ENCODE results near the gene PALLD.
"Not testable (repeated sequence)": the region's sequence is repeated elsewhere in the genome, so short reads cannot be mapped to it uniquely, and the experiment has no call there.

Gene PALLD

DNA sequence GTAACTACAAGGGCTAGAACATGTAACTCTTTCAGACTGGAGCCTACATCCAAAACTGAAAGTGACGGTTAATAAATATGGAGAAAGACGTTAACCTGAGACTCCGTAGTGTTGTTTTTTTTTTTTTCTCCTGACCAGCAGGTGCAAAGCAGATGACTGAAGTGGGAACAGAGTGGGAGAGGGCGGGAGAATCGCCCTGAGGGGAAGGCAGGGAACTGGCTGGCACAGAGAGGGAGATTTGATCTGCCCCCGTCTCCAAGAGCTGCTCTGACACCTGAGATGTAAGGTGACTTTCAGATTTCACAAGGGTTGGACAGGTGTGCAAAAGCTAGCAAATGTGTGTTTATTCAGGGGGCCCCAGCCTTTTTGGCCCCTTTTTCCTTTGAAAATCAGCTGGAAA lies 180.2 kb downstream of the PALLD start:
- no peak for DNase-seq (ENCODE audit: low spot score)

DNA sequence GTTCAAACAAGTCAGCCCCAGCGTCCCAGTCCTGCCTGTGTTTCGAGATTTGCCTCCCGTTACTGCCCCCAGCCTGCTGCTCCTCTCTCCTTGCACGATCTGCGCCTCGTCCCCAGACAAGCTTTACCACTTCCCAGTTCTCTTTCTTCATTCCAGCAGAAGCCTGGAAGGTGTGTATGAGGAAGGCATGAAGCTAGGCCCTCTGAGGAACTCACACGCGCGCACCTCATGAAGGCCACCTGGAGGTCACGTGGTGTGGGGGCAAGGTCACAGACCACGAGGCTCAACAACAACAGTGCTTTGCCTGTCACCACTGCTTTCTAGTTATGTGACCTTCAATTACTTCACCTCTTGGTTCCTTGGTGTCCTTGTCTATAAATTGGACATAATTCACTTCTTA lies 181.0 kb downstream of the PALLD start:
- no peak for DNase-seq (ENCODE audit: low spot score)

DNA sequence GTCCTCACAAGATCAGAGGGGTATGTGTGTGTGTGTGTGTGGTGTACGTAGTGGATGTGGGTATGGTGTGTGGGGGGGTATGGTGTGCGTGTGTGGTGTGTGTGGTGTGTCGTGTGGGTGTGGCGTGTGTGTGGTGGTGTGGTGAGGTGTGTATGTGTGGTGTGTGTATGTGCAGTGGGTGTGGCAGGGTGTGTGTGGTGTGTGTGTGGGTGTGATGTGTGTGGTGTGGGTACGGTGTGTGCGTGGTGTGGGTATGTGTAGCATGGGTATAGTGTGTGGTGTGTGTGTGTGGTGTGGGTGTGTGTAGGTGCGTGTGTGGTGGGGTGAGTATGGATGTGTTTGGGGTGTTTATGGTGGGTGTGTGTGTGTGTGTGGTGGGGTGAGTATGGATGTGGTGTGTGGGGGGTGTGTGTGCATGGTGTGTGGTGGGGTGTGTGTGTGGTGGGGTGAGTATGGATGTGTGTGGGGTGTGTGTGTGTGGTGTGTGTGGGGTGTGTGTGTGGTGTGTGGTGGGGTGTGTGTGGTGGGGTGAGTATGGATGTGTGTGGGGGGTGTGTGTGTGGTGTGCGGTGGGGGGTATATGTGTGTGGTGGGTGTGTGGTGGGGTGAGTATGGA lies 182.0 kb downstream of the PALLD start:
- no peak for DNase-seq (ENCODE audit: low spot score)

DNA sequence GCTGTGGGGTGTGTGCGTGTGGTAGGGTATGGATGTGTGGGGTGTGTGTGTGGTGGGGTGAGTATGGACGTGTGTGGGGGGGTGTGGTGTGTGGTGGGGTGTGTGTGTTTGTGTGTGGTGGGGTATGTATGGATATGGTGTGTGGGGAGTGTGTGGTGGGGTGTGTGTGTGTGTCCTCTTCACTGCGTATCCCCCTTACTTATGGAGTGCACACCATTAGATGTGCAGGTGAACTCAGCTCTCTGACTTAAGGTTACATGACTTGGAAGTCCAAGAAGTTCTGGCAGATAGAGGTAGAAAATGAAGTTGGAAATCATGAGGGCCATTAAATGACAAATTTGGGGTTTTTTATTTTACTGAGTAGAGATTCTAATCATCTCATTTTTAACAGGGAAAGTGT lies 182.5 kb downstream of the PALLD start:
- DNase-seq (ENCODE audit: low spot score), result no peak

DNA sequence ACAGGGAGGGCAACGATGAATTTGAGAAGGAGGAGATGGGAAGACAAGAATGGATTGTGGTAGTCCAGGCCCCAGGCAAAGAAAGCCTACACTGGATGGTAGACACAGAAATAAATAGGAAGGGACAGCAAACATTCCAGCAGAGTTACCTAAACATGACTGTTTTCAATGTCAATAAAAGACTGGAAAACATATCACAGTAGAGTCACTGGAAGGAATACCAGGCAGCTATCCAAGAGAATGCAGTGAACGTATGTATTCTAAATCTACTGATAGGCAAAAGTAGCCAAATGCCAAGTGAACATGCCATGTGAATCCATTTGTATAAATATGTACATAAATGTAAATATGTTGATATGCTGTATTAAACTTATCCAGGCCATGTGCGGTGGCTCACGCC lies 183.0 kb downstream of the PALLD start:
- no peak for DNase-seq (ENCODE audit: low spot score)

DNA sequence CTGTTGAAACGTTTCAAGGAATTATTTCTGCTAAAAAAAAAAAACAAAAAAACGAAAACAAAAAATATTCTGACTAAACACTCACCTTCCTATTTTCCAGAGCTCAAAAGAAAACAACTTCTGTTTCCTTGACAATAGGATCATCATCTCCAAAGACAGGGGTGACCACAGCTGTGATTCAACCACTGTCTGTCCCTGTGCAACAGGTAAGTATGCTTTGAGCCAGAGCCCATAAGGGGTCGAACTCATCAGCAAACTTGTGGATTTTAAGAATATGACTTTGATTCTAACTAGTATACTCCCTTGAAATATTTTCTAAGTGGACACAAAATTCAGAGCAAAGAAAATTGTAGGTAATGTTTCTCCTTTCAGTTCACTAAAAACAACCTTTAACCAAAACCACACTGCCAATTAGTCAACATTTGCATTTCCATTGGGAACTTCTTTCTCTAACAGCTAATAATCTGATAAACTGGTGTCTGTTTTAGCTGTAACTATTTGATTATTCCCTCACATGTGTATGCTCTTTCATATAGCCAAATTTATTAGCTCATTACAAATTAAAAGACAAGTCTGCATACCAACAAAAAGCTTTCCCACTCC lies 186.1 kb downstream of the PALLD start:
- DNase-seq (ENCODE audit: low spot score), result no peak

DNA sequence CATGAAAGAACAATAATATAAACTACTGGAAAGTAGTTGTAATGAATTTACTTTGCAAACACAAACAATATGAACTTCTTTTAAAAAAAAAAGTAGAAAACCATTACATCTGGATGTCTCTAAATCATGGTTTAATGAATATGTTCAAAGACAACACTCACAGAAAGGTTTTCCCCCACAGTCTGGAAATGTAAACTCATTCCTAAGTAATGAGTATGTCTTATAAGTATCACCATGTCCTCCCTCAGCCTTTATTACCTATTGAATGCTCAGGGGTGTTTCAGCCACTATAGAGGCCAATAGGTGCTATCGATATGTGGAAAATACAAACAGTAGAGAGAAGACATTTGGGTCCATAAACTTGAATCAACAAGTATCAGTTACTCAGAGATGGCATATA lies 186.7 kb downstream of the PALLD start:
- DNase-seq (ENCODE audit: low spot score), result no peak

DNA sequence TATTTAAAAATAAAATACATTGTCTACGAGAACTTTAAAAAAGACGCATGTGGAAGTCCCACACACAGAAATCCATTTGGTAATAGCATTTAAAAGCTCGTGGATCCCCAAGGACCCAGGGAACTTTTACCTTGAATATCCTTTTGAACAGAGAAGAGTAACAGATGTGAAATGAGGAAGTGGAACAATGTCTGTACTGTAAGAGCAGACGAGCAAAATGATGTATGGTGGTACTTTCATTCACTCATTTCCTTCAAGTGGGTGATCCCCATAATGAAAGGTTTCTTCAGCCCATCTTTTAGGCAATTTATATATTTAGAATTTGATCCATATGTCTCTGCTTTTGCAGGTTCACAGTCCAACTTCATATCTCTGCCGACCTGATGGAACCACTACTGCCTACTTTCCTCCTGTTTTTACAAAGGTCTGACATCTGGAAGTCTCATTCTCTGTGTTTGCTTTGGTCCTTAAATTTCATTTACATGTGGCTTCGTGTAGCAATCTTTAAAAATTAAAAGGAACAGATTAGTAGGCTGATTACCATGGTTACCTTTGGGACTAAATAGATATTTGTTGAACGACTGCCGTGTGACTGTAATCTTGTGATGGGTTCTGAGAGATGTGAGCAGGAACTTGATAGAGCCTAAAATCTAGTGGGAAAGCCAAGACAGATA lies 188.4 kb downstream of the PALLD start:
- DNase-seq (ENCODE audit: low spot score), result no peak

DNA sequence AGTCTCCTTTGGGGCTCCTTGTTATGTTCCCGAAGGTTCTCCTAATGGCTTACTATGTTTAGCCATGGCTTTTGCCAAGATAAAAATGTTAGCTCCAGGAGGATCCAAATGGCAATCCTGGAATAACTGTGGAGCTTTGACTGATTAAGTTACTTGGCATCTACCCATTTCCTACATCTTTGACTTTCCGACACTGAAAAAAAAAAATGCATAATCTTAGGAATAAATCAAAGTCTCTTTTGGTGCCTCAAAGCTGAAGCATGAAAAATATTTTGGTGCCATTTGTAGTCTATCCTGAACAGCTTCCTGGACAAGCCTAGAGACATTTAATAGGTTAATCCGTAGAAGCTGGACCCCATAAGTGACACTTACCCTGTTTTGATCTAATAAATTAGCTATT lies 191.7 kb downstream of the PALLD start:
- DNase-seq (ENCODE audit: low spot score), result no peak

DNA sequence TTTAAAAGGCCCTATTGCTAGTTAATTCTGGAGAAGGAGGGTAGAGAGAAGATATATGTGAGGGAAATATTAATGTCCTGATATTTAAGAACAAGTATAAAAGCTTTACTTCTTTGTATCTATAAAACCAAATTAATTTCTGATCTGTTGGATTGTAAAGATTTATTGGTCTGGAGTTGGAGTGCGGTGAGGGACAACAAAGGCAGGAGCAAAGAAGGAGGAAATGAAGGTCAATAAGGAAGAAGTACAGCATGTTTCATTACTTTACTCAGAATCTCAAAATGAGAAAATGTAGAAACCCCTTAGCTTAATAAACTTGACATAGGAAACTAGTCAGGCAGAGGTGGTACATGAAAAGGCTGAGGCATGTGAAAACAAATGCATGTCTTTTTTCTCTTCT lies 192.9 kb downstream of the PALLD start:
- DNase-seq (ENCODE audit: low spot score), result no peak

DNA sequence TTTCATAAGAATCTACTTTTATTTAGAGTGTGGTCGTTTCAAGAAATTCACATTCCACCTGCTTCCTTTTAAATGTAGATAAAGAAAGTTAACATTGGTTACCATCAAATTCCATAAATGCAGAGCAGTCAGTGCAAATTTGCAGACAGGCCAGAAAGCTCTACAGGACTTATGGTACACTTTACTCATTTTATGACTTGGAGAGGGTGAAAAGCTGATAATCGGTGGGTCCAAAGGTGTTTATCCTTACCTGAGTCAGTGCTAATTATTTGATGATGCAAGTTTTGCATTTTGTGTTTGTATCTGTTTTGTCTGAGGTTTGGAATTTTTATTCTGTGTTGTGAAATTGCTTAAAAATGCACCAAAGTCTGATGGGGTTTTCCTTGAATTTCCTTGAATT lies 193.3 kb downstream of the PALLD start:
- no peak for DNase-seq (ENCODE audit: low spot score)

DNA sequence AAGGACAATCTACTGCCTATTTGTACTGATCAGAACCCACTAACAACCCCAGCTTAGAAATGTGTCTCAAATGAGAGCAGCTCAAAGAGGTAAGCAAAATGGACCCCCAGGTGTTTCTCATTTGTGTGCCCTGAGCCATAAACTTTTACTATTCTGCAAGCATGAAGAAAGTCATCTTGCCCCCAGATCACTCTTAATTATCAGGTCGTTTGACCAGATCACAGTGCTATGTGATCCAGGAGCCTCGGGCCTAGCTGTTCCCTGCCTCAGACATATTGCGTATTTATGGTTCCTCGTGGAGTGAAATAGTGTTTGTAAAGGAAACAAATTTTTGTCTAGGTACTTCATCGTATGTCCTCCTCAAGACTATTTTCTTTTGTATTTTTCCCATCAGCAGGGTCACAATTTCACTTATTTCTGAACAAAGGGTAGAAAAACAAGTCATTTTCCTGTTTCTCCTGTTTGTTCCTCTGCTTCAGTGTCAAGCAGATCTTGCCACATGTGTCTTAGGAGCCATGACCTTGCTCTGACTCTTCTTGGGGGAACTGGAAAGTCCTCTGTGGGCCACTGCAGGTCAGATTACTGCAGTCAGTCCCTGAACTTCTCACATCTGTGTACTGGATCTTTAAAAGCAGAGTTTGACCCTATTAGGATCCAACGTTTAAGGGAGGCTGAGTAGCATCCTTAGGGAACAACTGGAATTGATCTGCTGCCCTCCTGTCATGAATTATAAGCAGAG lies 194.9 kb downstream of the PALLD start:
- DNase-seq (ENCODE audit: low spot score), result no peak

DNA sequence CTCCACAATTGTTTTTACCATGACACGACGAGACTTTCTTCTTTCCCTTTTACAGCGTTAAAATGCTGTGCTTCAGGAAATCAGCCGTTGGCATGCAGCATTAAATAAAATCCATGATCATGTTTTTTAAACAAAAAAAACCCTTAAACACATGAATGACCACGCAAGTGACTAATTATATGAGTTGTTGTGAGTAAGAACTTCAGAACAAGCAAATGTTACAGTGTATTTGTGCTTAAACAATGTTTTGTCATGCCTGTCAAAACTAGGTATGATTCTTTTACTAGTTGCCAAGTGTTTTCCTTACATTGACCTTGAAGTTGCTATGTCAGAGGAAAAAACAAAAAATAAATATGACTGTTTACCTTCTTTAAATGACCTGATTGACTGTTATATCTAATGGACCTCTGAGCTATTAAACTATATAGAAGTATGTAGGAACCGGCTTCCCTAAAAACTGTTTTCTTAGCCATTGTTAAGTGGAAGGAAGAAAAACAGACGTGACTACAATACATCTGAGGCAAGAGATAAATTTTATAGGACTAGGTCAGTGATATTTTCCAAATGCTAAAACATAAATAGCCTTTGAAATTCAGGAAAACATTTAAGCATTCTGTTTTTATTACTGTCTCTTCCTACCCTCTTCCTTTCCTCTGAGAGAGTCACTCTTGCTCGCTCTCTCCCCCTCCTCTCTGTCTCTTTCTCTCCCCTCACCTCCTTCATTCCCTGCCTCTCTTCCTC lies 197.1 kb downstream of the PALLD start:
- DNase-seq (ENCODE audit: low spot score), result no peak

DNA sequence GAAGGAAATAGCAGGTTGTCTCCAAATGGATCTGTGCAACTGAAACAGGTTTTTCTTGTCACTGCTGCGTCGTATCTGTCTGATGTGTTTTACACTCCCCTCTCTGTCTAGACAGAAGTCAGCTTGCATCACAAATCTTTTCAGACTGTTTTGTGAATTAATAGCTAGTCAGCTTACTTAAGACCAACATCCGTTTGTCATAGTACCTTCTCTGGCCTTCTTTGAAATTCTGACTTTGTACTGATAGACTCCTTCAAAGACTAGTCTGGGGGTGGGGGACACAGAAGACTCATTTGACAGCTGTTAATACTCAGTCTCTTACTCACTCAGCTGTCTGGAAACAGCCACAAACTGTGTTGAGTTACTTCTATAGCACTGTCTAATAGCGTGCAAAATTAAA lies 197.8 kb downstream of the PALLD start:
- no peak for DNase-seq (ENCODE audit: low spot score)

DNA sequence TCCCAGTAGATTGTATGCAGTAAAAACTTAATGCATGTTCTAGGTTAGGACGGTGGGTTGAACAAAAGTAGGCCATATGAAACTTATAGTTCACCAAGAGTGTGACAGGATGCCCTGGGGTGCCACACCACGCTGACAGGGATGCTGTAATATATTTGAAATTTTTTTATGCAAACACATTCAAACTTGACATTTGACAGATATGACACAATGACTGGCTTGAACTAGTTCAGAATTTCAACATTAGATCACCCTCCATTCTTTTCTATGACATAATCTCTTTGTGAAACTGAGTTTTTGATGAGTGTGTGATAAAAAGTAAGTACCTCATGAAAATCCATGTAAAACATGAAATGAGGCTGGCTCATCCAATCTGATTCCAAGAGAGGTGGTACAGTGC lies 198.4 kb downstream of the PALLD start:
- DNase-seq (ENCODE audit: low spot score), result no peak

DNA sequence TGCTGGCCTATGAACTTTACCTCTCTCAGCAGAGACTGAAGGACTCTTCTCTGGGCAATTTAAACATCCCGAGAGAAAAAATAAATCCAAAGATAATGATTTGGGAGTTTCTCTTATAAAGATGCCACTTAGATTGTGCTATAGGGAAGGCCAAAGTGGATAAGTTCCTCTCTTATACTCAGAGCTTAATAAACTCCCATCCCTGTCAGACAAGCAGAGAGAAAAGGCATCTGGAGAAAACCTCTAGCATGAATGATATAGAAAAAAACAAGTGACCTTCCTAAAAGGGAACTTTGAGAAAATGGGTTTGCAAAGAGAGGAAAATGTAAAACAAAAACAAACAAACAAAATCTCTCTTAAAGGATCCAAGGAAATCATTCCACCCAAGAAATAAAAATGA lies 199.4 kb downstream of the PALLD start:
- no peak for DNase-seq (ENCODE audit: low spot score)

DNA sequence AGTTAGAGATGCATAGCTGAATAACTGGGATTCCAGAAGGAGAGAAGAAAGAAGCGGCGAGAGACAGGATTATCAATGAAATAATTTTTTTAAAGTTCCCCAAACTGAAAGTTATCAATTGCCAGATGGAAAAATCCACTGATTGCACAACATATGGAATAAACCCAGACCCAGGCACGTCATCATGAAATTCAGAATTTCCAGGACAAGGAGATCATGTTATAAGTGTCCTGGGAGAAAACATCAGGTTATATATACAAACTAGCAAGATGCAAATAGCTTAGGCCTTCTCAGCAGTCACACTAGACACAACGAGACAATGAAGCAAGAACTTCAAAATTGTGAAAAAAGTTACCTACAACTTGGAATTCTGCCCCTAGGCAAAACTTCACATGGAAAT lies 200.0 kb downstream of the PALLD start:
- no peak for DNase-seq (ENCODE audit: low spot score)

DNA sequence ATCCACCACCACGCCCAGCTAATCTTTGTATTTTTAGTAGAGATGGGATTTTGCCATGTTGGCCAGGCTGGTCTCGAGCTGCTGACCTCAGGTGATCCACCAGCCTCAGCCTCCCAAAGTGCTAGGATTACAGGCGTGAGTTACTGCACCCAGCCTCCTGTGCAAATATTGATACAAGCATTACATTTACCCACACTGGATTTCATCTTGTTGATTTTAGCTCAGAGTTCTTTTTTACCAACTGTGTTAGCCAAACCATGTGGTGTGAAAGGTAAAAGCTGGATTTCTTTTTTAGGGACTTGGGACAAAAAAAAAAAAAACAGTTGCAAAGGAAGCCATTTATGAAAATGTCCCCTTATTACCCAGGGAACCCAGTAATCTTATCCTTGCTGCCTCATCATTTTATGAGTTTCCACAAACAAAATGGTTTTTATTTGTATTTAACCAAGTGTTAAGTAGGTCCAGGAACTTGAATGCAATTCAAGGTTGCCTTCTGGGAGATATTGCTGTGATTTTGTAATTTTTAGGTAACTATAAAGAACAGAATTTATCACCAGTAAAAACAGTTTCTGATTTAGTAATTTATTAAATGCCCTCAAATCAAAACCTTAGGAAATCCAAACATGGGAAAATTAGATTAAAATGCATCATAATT lies 202.5 kb downstream of the PALLD start:
- DNase-seq (ENCODE audit: low spot score), result no peak

DNA sequence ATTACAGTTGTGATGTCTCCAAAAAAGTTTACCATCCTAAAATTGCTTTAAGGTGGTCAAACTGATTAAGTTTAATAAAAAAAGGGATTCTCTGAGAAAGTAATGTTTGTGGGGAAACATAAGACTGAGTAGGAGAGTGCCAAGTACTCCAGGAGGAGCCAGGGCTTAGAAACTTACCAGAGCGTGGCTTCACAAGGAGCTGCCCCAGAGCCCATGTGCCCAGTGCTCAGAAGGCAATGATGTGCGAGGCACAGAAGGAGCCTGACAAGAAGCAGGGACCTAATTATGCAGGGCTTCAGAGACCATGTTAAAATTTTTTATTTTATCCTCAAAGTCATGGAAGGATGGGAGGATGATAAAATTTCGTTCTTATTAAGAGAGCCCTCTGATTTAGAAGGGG lies 204.2 kb downstream of the PALLD start:
- no peak for DNase-seq (ENCODE audit: low spot score)

DNA sequence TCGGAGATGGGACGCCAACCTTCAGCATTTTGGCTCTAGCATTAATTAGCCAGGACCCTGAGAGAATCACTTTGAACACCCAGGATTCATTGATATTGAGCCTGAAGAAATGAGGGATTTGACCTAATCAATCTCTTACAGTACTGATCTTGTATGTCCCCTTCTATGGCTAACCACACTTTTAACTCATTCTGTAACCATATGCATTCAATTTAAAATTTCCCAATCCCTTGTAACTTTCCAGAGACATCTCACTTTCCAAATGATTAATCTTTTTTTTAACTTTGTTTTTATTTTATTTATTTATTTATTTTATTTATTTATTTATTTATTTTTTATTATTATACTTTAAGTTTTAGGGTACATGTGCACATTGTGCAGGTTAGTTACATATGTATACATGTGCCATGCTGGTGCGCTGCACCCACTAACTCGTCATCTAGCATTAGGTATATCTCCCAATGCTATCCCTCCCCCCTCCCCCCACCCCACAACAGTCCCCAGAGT lies 205.8 kb downstream of the PALLD start:
- DNase-seq (ENCODE audit: low spot score), result not testable (repeated sequence)

DNA sequence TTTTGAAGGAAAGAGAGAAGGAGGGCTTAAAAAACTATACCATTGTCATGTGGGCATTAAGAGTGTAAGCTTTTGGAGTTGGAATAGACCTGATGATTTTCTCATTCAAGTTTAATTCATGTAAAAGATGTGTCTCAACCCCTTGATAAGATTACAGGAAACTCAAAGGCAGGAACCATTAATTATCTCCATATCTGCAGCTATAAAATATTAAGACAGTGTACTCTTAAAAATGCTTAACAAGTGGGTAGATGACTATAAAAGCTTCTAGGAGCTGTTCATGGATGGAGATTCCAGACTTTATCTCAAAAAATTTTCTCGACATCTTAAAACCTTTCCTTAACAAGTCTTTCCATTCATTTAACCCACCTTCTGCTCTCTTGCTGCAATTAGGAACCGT lies 208.3 kb downstream of the PALLD start:
- DNase-seq (ENCODE audit: low spot score), result no peak

DNA sequence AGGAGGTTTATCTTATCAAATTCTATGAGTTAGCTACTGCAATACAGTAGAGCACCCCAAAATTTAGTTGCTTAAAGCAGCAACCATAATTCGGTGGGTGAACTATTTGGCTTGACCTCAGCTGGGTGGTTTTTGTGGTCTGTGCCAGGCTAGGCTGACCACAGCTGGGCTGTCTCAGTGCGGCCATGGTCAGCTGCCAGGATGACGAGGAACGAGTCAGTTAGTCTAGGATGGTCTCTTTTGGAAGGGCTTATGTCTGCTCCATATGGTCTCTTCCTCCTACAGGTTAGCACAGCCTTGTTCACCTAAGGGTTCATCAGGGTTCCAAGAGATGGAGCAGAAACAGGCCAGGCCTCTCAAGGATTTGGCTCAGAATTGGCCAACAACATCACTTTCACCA lies 210.4 kb downstream of the PALLD start:
- DNase-seq (ENCODE audit: low spot score), result no peak

Measured in COLO829 (cell line).